Measurements from ENCODE around the gene PACS1. TPM values are rescaled to one million over a fixed set of nuclear protein-coding genes. Genes with fewer than 3 reads are reported as not detected.

The PACS1 gene
- polyA plus RNA-seq, 1 of the 3 experiments (the other 2 are of a cell fraction): 37.3 TPM

- no peaks in the 10 kb centered on the region for H3K9me2 ChIP-seq
- no peak overlapping the region for H3K4me2 ChIP-seq
- WGBS (ENCODE audit: low lambda C conversion rate): 63% methylated on average over 5 of the region's 5 CpGs
- H3K27ac ChIP-seq (ENCODE audit: low read depth in 2 of 2, low read length in 1 of 2): no peak overlapping the region
- no peak overlapping the region for H3K4me3 ChIP-seq (ENCODE audit: low read depth in 2 of 2, low read length in 1 of 2)
- POLR2A ChIA-PET: no interaction called here
- peaks cover 0 to 3% of the 10 kb centered on the region in 2 experiments for H3K36me3 ChIP-seq (replicated peaks in 1 of 2; ENCODE audit: control insufficient read depth in 1 of 2, insufficient read depth in 2 of 2, low read length in 1 of 2)
- no peaks in the 10 kb centered on the region for H4K20me1 ChIP-seq (ENCODE audit: insufficient read depth)
- TF ChIP-seq REST (IDR thresholded peaks at IDR 0.05; ENCODE audit: low read depth, low read length) (no peak), POLR2AphosphoS5 (IDR thresholded peaks at IDR 0.05; ENCODE audit: low read depth, low read length) (no peak), RAD21 (IDR thresholded peaks at IDR 0.05; ENCODE audit: low read length) (no peak), EP300 (IDR thresholded peaks at IDR 0.05; ENCODE audit: borderline replicate concordance in 1 of 2, low read depth in 1 of 2, low read length in 1 of 2) (no peak), NFIC (IDR thresholded peaks at IDR 0.05; ENCODE audit: borderline replicate concordance) (no peak), PBX3 (IDR thresholded peaks at IDR 0.05) (no peak), MXI1 (IDR thresholded peaks at IDR 0.05; ENCODE audit: low read depth, low read length) (no peak), FOSL2 (IDR thresholded peaks at IDR 0.05; ENCODE audit: borderline replicate concordance, low read depth) (no peak), JUND (IDR thresholded peaks at IDR 0.05) (no peak), FOXM1 (IDR thresholded peaks at IDR 0.05; ENCODE audit: low read depth) (no peak), IRF3 (IDR thresholded peaks at IDR 0.05; ENCODE audit: low read depth, low read length) (no peak), RXRA (IDR thresholded peaks at IDR 0.05; ENCODE audit: borderline replicate concordance, low read depth) (no peak), TCF12 (IDR thresholded peaks at IDR 0.05) (no peak), RCOR1 (IDR thresholded peaks at IDR 0.05; ENCODE audit: low read length) (no peak), CTCF (IDR thresholded peaks at IDR 0.05) (no peak), ZBTB33 (IDR thresholded peaks at IDR 0.05; ENCODE audit: borderline replicate concordance, low read depth) (no peak), TEAD4 (IDR thresholded peaks at IDR 0.05; ENCODE audit: borderline replicate concordance, insufficient read depth) (no peak), MEF2A (IDR thresholded peaks at IDR 0.05; ENCODE audit: borderline replicate concordance, low read depth) (no peak), GABPA (IDR thresholded peaks at IDR 0.05; ENCODE audit: low read depth) (no peak)
- H2AFZ ChIP-seq (ENCODE audit: low read depth): no peak overlapping the region
- H3K79me2 ChIP-seq (ENCODE audit: insufficient read depth): no peaks in the 10 kb centered on the region
- no peak for DNase-seq
- no peaks in the 10 kb centered on the region for H3F3A ChIP-seq (replicated peaks; ENCODE audit: insufficient read depth)
- CTCF ChIA-PET: interaction anchor here (0.8 to 8.8 kb wide), 6 partner anchors 9 to 325 kb away, joined by 3 to 55 read pairs (median 4); partner anchors contain the start of gene CATSPER1
- H3K9ac ChIP-seq: no peak overlapping the region
- H3K9me3 ChIP-seq: no peaks in the 10 kb centered on the region
- no peaks in the 10 kb centered on the region for H3K4me1 ChIP-seq (ENCODE audit: control insufficient read depth in 1 of 2, insufficient read depth in 2 of 2, low read depth in 1 of 2, low read length in 1 of 2)
- no peaks in the 10 kb centered on the region for H3K27me3 ChIP-seq (ENCODE audit: insufficient read depth)
Observed at GRCh38 chr11:66036334-66036710, 33.8 kb upstream of the PACS1 start.

All from SK-N-SH (cell line).